ENCODE data around the gene GARIN5B. TPM values are rescaled to one million over a fixed set of nuclear protein-coding genes. Genes with fewer than 3 reads are reported as not detected.

The GARIN5B gene
- total RNA-seq, 1 experiment from 2014 or later = not detected

DNA sequence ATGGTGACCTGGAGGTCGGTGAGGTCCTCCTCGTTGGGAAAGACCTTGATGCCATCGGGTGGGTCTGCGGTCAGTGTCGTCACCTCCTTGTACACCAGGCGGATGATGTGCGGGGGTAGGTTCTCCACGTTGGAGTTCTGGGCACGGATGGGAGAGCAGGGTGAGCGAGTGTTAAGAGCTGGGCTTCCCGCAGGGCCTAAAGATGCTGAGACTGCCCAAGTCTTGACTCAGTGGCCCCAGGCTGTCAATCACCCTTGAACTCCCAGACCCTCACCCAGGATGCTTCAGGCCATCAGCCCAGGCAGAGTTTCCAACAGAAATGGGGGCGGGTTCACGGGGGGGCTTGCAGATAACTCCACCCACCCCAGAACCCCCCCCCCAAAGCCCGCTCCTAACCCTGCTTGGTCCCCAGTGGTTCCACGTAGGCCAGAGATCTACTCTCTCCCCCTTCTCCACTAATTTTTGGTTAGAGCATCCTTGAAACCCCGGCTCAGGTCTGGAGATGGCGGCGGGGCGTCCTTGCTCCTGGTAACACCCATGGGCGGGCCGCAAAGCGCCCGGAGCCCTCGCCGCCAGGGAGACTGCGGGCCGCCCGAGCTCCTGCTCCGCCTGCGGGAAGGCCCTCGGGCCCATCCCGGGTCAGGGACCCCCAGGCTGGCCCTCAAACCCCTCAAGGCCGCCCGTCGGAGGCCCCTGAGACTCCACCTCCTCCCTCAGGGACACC lies 43.9 kb upstream of the GARIN5B start:
- H3K9me3 ChIP-seq (ENCODE audit: low read length) = no peaks in the 10 kb centered on the region
- no peaks in the 10 kb centered on the region for H3K9me2 ChIP-seq (replicated peaks; ENCODE audit: low read length)
- ATAC-seq (peak; percentile 11), DNase-seq (no peak)
- TF ChIP-seq EZH2phosphoT487 (IDR thresholded peaks at IDR 0.05; ENCODE audit: borderline replicate concordance, low read length) (no peak), EZH2 (IDR thresholded peaks at IDR 0.05; ENCODE audit: low read length, unreplicated experiment) (no peak)
- TF ChIP-seq, protein P1, sequence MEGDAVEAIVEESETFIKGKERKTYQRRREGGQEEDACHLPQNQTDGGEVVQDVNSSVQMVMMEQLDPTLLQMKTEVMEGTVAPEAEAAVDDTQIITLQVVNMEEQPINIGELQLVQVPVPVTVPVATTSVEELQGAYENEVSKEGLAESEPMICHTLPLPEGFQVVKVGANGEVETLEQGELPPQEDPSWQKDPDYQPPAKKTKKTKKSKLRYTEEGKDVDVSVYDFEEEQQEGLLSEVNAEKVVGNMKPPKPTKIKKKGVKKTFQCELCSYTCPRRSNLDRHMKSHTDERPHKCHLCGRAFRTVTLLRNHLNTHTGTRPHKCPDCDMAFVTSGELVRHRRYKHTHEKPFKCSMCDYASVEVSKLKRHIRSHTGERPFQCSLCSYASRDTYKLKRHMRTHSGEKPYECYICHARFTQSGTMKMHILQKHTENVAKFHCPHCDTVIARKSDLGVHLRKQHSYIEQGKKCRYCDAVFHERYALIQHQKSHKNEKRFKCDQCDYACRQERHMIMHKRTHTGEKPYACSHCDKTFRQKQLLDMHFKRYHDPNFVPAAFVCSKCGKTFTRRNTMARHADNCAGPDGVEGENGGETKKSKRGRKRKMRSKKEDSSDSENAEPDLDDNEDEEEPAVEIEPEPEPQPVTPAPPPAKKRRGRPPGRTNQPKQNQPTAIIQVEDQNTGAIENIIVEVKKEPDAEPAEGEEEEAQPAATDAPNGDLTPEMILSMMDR (conservative IDR thresholded peaks at IDR 0.05; ENCODE audit: low read depth, low read length) = no peak
- intact Hi-C loops (cut with micrococcal nuclease) = no loop called here
- ChIA-PET CTCF (interaction anchor here (0.5 kb wide), 1 partner anchor 54 kb away, joined by 3 read pairs; no protein-coding TSS in a partner anchor), POLR2A (ENCODE audit: unreplicated experiment) (interaction anchor here (0.5 to 1.1 kb wide), 2 partner anchors 16 to 345 kb away, joined by 3 to 14 read pairs; no protein-coding TSS in a partner anchor)
- H3F3A ChIP-seq (ENCODE audit: low read length, unreplicated experiment) = peaks cover 10% of the 10 kb centered on the region
- H3K27ac ChIP-seq (ENCODE audit: low read length) = peak overlapping the region; percentile 93
- H3K4me2 ChIP-seq (ENCODE audit: low read length) = peak overlapping the region; percentile 97
- TSS peak; percentile 60 for BruUV-seq (replicated peaks)
- peaks cover 53% of the 10 kb centered on the region for H3K79me2 ChIP-seq (ENCODE audit: low read length)
- H3K4me3 ChIP-seq (ENCODE audit: low read length) = peak overlapping the region; percentile 79
- peak overlapping the region; percentile 95 for H3K9ac ChIP-seq (ENCODE audit: low read length)
- peaks cover 42% of the 10 kb centered on the region for H3K36me3 ChIP-seq (ENCODE audit: low read depth, low read length)
- peaks cover 44% of the 10 kb centered on the region for H4K20me1 ChIP-seq (ENCODE audit: low read length)
- H3K4me1 ChIP-seq (ENCODE audit: insufficient read depth, low read length) = peaks cover 20% of the 10 kb centered on the region
- no peak overlapping the region for H2AFZ ChIP-seq (ENCODE audit: low read length)
- H3K27me3 ChIP-seq (ENCODE audit: low read length) = no peaks in the 10 kb centered on the region

DNA sequence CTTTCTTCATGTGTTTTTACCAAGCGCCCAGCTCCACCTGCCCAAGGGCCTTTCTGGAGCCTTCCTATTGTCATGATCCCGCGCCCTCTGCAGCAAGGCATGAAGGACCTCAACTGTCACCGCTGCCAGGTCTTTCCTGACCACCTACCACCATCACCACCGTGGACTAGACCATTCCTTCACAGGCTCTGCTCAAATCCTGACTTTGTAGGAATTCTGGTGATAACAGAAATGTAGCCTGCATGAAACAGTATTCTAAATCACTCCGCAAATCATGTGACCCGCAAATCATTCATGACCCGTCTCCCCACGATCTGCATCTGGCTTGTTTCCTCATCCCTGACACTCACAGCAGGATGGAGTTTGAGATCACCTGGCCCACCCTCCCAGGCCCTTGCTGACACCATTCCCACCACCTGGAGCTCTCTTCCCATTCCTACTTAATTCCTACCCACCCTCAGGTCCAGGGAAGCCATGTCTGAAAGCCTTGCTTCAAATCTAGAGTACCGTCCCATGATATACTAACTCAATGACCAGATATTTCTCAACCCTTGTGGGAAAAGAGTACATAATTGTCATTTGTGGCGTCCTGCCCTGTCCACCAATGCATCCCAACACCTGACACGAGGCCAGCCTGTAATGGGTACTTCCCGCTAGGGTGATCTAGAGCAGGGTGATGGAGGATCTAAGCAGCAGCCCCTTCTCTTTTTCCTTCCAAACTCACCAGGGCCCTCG lies 43.2 kb upstream of the GARIN5B start:
- Histone ChIP-seq H3K9ac (ENCODE audit: low read length) (peak overlapping the region; percentile 95), H3K9me3 (ENCODE audit: low read length) (no peaks in the 10 kb centered on the region), H3K4me1 (ENCODE audit: insufficient read depth, low read length) (peaks cover 20% of the 10 kb centered on the region), H3K27ac (ENCODE audit: low read length) (no peak overlapping the region), H3K9me2 (replicated peaks; ENCODE audit: low read length) (no peaks in the 10 kb centered on the region), H3K27me3 (ENCODE audit: low read length) (no peaks in the 10 kb centered on the region), H3K4me2 (ENCODE audit: low read length) (peak overlapping the region; percentile 97), H3K4me3 (ENCODE audit: low read length) (peak overlapping the region; percentile 79), H3F3A (ENCODE audit: low read length, unreplicated experiment) (peaks cover 10% of the 10 kb centered on the region), H3K79me2 (ENCODE audit: low read length) (peaks cover 55% of the 10 kb centered on the region), H4K20me1 (ENCODE audit: low read length) (peaks cover 49% of the 10 kb centered on the region), H3K36me3 (ENCODE audit: low read depth, low read length) (peaks cover 47% of the 10 kb centered on the region), H2AFZ (ENCODE audit: low read length) (no peak overlapping the region)
- ChIA-PET POLR2A (ENCODE audit: unreplicated experiment) (interaction anchor here (0.6 kb wide), 1 partner anchor 1258 kb away, joined by 4 read pairs; no protein-coding TSS in a partner anchor), CTCF (interaction anchor here (0.9 kb wide), 1 partner anchor 81 kb away, joined by 3 read pairs; no protein-coding TSS in a partner anchor)
- no peak for ATAC-seq
- intact Hi-C loops (cut with micrococcal nuclease) = no loop called here
- no peak for DNase-seq
- TF ChIP-seq, protein P1 (conservative IDR thresholded peaks at IDR 0.05; ENCODE audit: low read depth, low read length) = no peak
- TF ChIP-seq EZH2phosphoT487 (IDR thresholded peaks at IDR 0.05; ENCODE audit: borderline replicate concordance, low read length) (no peak), EZH2 (IDR thresholded peaks at IDR 0.05; ENCODE audit: low read length, unreplicated experiment) (no peak)
- BruUV-seq (replicated peaks) = no TSS peak

Data from PC-3 (cell line).